Testis (tissue), 3 donors: ENCODE data around the gene CCN2. TPM values are rescaled to one million over a fixed set of nuclear protein-coding genes. Genes with fewer than 3 reads are reported as not detected.
A peak's percentile ranks its signal among the peaks of the same experiment; 100 is the strongest.
"Not testable (repeated sequence)": the region's sequence is repeated elsewhere in the genome, so short reads cannot be mapped to it uniquely, and the experiment has no call there.

Experiments
- DNase-seq: peaks from one replicate; pipeline ENCODE4 v3.0.0-alpha.2; 2019
- H3K27ac ChIP-seq, 2 donors: fragments of 200-600 bp; sonication (generic); one replicate each; pipeline ENCODE4 v1.5.1; 2019
- H3K27me3 ChIP-seq: fragments of 200-600 bp; sonication (generic); one replicate; pipeline ENCODE4 v1.5.1; 2019
- H3K36me3 ChIP-seq: fragments of 200-600 bp; sonication (generic); one replicate; pipeline ENCODE4 v1.5.1; 2017; ENCODE audit warnings: low read depth; ENCODE audit errors: missing control alignments
- H3K4me1 ChIP-seq: fragments of 200-600 bp; sonication (generic); one replicate; pipeline ENCODE4 v1.5.1; 2019
- H3K4me3 ChIP-seq, 2 donors: fragments of 200-600 bp; sonication (generic); one replicate each; pipeline ENCODE4 v1.5.1; 2017 to 2019
- H3K9me3 ChIP-seq: fragments of 200-600 bp; sonication (generic); one replicate; pipeline ENCODE4 v1.5.1; 2017
- POLR2A ChIP-seq: fragments of 450-650 bp; IDR thresholded peaks from one replicate; pipeline ENCODE4 v1.6.1; 2017; ENCODE audit warnings: antibody characterized with exemption, mild to moderate bottlenecking, moderate library complexity
- WGBS, 2 donors: methylation state at CpG; one replicate each; pipeline ENCODE4 v1.1.5; 2018; 5-methylcytosine and 5-hydroxymethylcytosine counted together
- intact Hi-C: fragments of 100-400 bp; cut with DNase I; formaldehyde crosslinking; loops from one replicate; pipeline ENCODE4 v1.15.1; 2023; ENCODE audit warnings: low total_unique reads
- polyA plus RNA-seq: library from polyadenylated mRNA; stranded (reverse); fragments of 350-450 nt; fragmentation: Illumina TruSeq; extraction: RNeasy Lipid Tissue Mini Kit (QIAGEN cat#74804); gene quantifications from one replicate; pipeline ENCODE4 v1.2.3, GENCODE V29; 2014; ENCODE audit warnings: low read depth, low replicate concordance; ENCODE audit not compliant: insufficient read depth
- total RNA-seq, 2 donors: library from RNA; depleted of rRNA; stranded (reverse); fragments of >200 nt; gene quantifications; one replicate each; pipeline ENCODE4 v1.2.3, GENCODE V29; 2016
- TF ChIP-seq, protein P1 (sequence below), 3 experiments: fragments of 450-650 bp in 2 of 3; fragments of 200-600 bp in 1 of 3; sonication (generic) in 1 of 3; IDR thresholded peaks; one replicate each; pipeline ENCODE4 v1.5.1; 2016 to 2019; ENCODE audit warnings: antibody characterized with exemption in 3 of 3, mild to moderate bottlenecking in 2 of 3, moderate library complexity in 1 of 3

The CCN2 gene
- total and polyA plus RNA-seq, 3 donors from 2014 or later = 39.1 to 50.4 (median 50.2) TPM

DNA sequence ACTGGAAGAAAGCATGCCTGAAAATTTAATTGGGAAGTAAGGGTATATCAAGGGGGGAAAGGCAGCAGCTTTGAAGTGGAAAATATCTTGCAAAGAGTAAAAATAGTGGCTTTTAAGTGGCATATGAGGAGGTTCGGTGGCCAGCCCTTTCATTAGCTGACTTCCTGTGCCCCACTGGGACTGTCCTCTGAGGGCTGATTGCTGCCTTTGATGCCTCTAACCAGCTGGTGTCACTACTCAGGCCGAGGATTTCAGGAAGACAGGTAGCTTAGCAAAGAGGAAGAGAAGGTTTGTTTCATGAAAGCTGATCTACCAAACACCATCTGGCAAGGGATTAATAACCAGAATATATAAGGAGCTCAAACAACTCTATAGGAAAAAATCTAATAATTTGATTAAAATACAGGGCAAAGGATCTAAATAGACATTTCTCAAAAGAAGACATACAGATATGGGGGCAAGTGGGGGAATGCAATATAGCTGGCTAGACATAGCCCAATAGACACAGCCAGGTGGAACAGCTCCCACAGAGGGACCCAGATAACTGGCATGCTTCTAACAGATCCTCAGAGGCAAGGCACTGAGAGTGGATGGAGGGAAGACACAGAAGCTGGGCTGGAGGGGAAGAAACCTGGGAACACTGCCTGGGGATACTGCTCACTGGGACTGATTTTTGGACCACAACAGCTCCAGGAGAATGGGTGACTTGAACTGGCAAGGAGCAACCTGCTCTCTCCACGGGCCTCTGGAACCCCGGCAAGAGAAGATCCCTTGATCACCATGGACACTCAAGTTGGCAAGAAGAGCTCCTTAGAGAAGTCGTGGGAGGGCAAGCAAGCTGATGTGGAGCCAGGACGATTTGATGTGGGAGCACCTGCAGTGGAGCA lies 33.2 kb downstream of the CCN2 start:
- DNase-seq = no peak
- Histone ChIP-seq H3K4me3 (no peak overlapping the region), H3K4me1 (no peaks in the 10 kb centered on the region), H3K27me3 (no peaks in the 10 kb centered on the region), H3K36me3 (no peaks in the 10 kb centered on the region), H3K27ac (no peak overlapping the region), H3K9me3 (no peaks in the 10 kb centered on the region)
- no peak for TF ChIP-seq POLR2A
- TF ChIP-seq, protein P1, sequence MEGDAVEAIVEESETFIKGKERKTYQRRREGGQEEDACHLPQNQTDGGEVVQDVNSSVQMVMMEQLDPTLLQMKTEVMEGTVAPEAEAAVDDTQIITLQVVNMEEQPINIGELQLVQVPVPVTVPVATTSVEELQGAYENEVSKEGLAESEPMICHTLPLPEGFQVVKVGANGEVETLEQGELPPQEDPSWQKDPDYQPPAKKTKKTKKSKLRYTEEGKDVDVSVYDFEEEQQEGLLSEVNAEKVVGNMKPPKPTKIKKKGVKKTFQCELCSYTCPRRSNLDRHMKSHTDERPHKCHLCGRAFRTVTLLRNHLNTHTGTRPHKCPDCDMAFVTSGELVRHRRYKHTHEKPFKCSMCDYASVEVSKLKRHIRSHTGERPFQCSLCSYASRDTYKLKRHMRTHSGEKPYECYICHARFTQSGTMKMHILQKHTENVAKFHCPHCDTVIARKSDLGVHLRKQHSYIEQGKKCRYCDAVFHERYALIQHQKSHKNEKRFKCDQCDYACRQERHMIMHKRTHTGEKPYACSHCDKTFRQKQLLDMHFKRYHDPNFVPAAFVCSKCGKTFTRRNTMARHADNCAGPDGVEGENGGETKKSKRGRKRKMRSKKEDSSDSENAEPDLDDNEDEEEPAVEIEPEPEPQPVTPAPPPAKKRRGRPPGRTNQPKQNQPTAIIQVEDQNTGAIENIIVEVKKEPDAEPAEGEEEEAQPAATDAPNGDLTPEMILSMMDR (IDR thresholded peaks at IDR 0.05) = no peak
- 75 to 83% methylated on average over 6 of the region's 6 CpGs for WGBS, 2 donors
- intact Hi-C loops = no loop called here

DNA sequence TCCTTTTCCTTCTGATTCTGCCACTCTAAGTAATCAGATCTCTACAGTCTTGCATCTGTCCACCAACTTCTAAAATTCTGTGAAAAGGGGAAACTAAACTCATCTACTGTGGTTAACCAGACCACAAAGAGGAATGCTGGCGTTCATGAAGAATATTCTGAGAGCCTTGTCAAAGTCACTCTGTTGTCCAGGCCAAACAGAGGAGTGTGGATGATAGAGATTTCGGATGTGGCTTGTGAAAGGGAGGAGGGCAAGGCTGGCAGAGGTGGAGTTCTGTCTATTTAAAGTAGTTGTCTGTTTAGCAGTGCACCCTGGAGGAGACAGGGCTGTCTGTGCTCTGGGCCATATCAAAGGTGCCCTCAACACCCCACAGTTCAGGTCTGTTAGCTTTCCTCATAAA lies 33.9 kb downstream of the CCN2 start:
- TF ChIP-seq, protein P1 (IDR thresholded peaks at IDR 0.05) = no peak
- no peak for TF ChIP-seq POLR2A
- no peaks in the 10 kb centered on the region for H3K27me3 ChIP-seq
- no peak for DNase-seq
- intact Hi-C loops = no loop called here
- no peak overlapping the region for H3K27ac ChIP-seq
- no peaks in the 10 kb centered on the region for H3K36me3 ChIP-seq
- no peaks in the 10 kb centered on the region for H3K9me3 ChIP-seq
- H3K4me1 ChIP-seq = no peaks in the 10 kb centered on the region
- H3K4me3 ChIP-seq = no peak overlapping the region
- 79 to 90% methylated on average over 2 of the region's 2 CpGs for WGBS, 2 donors

DNA sequence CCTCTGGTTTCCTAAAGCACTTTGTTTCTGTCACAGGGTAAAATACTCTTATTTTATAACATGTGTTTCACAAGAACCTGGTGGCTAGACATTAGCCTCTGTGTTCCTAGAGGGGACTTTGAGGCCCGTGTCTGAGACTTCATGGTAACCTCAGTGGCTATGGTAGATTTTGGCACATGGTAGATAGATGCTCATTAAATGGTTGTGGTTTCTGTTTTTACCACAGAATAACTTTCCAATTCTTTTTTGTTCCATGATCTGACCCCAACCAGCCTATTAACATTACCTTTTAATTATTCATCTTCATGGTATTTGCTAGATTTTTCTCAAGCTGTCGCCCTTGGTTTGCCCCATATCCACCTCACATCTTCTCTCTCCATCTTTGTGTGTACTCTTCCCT lies 34.3 kb downstream of the CCN2 start:
- intact Hi-C loops = no loop called here
- Histone ChIP-seq H3K9me3 (no peaks in the 10 kb centered on the region), H3K27me3 (no peaks in the 10 kb centered on the region), H3K4me3 (no peak overlapping the region), H3K36me3 (no peaks in the 10 kb centered on the region), H3K27ac (no peak overlapping the region), H3K4me1 (no peaks in the 10 kb centered on the region)
- WGBS, 2 donors = 86 to 91% methylated on average over 2 of the region's 2 CpGs
- no peak for TF ChIP-seq POLR2A
- TF ChIP-seq, protein P1 (IDR thresholded peaks at IDR 0.05) = no peak
- DNase-seq = no peak

DNA sequence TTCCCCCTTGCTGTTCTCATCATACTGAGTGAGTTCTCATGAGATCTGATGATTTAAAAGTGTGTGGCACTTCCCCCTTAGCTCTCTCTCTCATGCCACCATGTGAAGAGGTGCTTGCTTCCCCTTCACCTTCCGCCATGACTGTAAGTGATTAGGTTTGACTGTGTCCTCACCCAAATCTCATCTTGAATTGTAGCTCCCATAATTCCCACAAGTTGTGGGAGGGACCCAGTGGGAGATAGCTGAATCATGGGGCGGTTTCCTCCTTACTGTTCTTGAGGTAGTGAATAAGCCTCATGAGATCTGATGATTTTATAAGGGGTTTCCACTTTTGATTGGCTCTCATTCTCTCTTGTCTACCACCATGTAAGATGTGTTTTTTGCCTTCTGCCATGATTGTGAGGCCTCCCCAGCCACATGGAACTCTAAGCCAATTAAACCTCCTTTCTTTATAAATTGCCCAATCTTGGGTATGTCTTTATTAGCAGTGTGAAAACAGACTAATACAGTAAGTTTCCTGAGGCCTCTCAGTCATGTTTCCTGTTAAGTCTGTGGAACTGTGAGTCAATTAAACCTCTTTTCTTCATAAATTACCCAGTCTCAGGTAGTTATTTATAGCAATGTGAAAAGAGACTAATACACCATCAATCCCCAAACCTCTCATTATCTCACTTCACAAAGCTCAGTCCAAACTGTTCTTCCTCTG lies 34.9 kb downstream of the CCN2 start:
- intact Hi-C loops, H3K27me3 ChIP-seq, DNase-seq, H3K4me3 ChIP-seq, H3K36me3 ChIP-seq, H3K9me3 ChIP-seq, H3K4me1 ChIP-seq, H3K27ac ChIP-seq: not testable (repeated sequence)
- 90% methylated on average over 2 of the region's 2 CpGs for WGBS, 2 donors

DNA sequence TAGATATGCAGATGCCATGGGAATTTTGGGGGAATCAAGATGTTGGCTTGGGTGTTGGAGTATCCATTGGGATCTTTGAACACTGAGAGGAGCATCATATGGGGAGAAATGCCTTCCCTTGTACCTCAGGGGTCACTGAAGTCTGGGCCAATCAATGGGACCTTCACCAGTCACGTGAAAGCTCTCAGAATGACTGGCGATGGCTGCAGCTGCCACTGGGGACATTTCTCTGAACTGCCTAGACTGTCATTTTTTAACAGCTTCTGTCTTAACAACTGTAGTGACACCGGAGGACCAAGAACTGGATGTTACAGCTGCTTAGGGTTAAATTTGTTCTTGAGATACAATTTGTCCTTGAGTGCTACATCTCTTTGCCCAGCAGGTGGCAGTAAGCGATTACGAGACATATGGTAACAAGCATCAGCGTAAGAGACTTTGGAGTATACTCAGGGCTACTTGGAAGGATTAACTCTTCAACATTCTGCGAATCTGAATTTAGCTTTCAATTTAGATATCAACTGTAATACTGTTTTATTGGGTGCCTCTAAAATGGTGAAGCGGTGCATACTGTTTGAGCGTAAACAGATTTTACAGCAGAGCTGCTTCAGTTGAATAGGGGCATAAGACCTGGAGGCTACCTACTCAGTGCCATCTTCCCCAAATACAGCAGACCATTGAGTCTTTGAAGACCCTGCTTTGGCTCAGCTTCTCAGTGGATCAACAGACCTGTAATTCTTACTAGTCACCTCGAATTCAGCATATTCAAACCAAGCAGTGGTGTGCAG lies 36.0 kb downstream of the CCN2 start:
- H3K9me3 ChIP-seq = no peaks in the 10 kb centered on the region
- H3K27ac ChIP-seq = no peak overlapping the region
- DNase-seq = peak; percentile 87
- H3K4me1 ChIP-seq = no peaks in the 10 kb centered on the region
- intact Hi-C loops = no loop called here
- no peak overlapping the region for H3K4me3 ChIP-seq
- no peaks in the 10 kb centered on the region for H3K27me3 ChIP-seq
- no peak for TF ChIP-seq POLR2A
- TF ChIP-seq, protein P1 (IDR thresholded peaks at IDR 0.05) = peak; percentile 60 to 82 (median 74)
- no peaks in the 10 kb centered on the region for H3K36me3 ChIP-seq
- WGBS, 2 donors = 20 to 22% methylated on average over 10 of the region's 10 CpGs
